Neural cell (in vitro differentiated cells): ENCODE data around the gene LIMS2. TPM values are rescaled to one million over a fixed set of nuclear protein-coding genes. Genes with fewer than 3 reads are reported as not detected.

Experiments
- H2AFZ ChIP-seq: fragments of 200-600, 300-800 bp; sonication (generic), shearing (Covaris generic); 2 replicates; pipeline ENCODE4 v1.6.0; 2014; ENCODE audit warnings: low read depth, mild to moderate bottlenecking, antibody characterized with exemption, low read length, moderate library complexity
- H3F3A ChIP-seq: fragments of 200-600 bp; shearing (Covaris generic); 2 replicates; pipeline ENCODE4 v1.6.1; 2016; ENCODE audit warnings: mild to moderate bottlenecking, moderate library complexity, mixed read lengths, antibody characterized with exemption, low read length; ENCODE audit not compliant: insufficient read depth, poor library complexity, severe bottlenecking
- H3K27ac ChIP-seq: fragments of 200-600, 300-800 bp; sonication (generic), shearing (Covaris generic); 2 replicates; pipeline ENCODE4 v1.5.1; 2014; ENCODE audit warnings: mild to moderate bottlenecking, low read length, moderate library complexity
- H3K27me3 ChIP-seq: fragments of 300-800, 200-600 bp; sonication (generic), shearing (Covaris generic); 2 replicates; pipeline ENCODE4 v1.6.0; 2014; ENCODE audit warnings: mild to moderate bottlenecking, low read depth, low read length, moderate library complexity; ENCODE audit not compliant: insufficient read depth
- H3K36me3 ChIP-seq: fragments of 300-800, 200-600 bp; sonication (generic), shearing (Covaris generic); 2 replicates; pipeline ENCODE4 v1.5.1; 2014; ENCODE audit warnings: mild to moderate bottlenecking, antibody characterized with exemption, low read length, moderate library complexity; ENCODE audit not compliant: insufficient read depth
- H3K4me2 ChIP-seq: fragments of 300-800, 200-600 bp; sonication (generic), shearing (Covaris generic); 2 replicates; pipeline ENCODE4 v1.6.0; 2014; ENCODE audit warnings: mild to moderate bottlenecking, low read length
- H3K4me3 ChIP-seq: fragments of 300-800, 200-600 bp; sonication (generic), shearing (Covaris generic); 2 replicates; pipeline ENCODE4 v1.5.1; 2014; ENCODE audit warnings: mild to moderate bottlenecking, low read length, moderate library complexity
- H3K79me2 ChIP-seq: fragments of 200-600 bp; shearing (Covaris generic); replicated peaks from 2 replicates; pipeline ENCODE4 v1.6.0; 2014; ENCODE audit warnings: mild to moderate bottlenecking, low read length, moderate library complexity; ENCODE audit not compliant: insufficient read depth
- H3K9ac ChIP-seq: fragments of 300-800, 200-600 bp; sonication (generic), shearing (Covaris generic); 2 replicates; pipeline ENCODE4 v1.6.1; 2016; ENCODE audit warnings: mild to moderate bottlenecking, low read length, mixed read lengths
- H3K9me2 ChIP-seq: fragments of 200-600 bp; shearing (Covaris generic); 2 replicates; pipeline ENCODE4 v1.6.1; 2016; ENCODE audit warnings: mild to moderate bottlenecking, low read length, mixed read lengths; ENCODE audit not compliant: insufficient read depth
- H3K9me3 ChIP-seq: fragments of 200-600, 300-800 bp; sonication (generic), shearing (Covaris generic); 2 replicates; pipeline ENCODE4 v1.6.1; 2016; ENCODE audit warnings: mild to moderate bottlenecking, mixed run types, low read length, moderate library complexity, mixed read lengths
- H4K20me1 ChIP-seq: fragments of 200-600 bp; shearing (Covaris generic); 2 replicates; pipeline ENCODE4 v1.6.1; 2016; ENCODE audit warnings: mild to moderate bottlenecking, mixed run types; ENCODE audit not compliant: insufficient read depth
- CTCF ChIP-seq: fragments of 450-650 bp; IDR thresholded peaks from 2 replicates; pipeline ENCODE4 v1.5.1; 2014; ENCODE audit warnings: antibody characterized with exemption, mild to moderate bottlenecking, moderate library complexity; ENCODE audit not compliant: poor library complexity, severe bottlenecking
- EP300 ChIP-seq: fragments of 450-650 bp; conservative IDR thresholded peaks from 2 replicates; pipeline ENCODE4 v1.6.1; 2014; ENCODE audit warnings: antibody characterized with exemption, mild to moderate bottlenecking, moderate library complexity; ENCODE audit not compliant: poor library complexity, severe bottlenecking
- EZH2 ChIP-seq: fragments of 200-600, 300-800 bp; shearing (Covaris generic), sonication (generic); IDR thresholded peaks from 2 replicates; pipeline ENCODE4 v1.6.1; 2014; ENCODE audit warnings: antibody characterized with exemption, low read length, borderline replicate concordance, mild to moderate bottlenecking; ENCODE audit not compliant: insufficient read depth, poor library complexity, severe bottlenecking
- MXI1 ChIP-seq: fragments of 450-650 bp; conservative IDR thresholded peaks from 2 replicates; pipeline ENCODE4 v1.6.1; 2014; ENCODE audit warnings: antibody characterized with exemption, mild to moderate bottlenecking; ENCODE audit not compliant: poor library complexity, severe bottlenecking
- POLR2AphosphoS5 ChIP-seq: IDR thresholded peaks from 2 replicates; pipeline ENCODE4 v1.6.1; 2012
- RAD21 ChIP-seq: fragments of 450-650 bp; conservative IDR thresholded peaks from 2 replicates; pipeline ENCODE4 v1.6.1; 2014; ENCODE audit warnings: antibody characterized with exemption, mild to moderate bottlenecking, moderate library complexity
- SMC3 ChIP-seq: fragments of 450-650 bp; conservative IDR thresholded peaks from 2 replicates; pipeline ENCODE4 v1.6.1; 2014; ENCODE audit warnings: antibody characterized with exemption, mild to moderate bottlenecking, moderate library complexity; ENCODE audit not compliant: poor library complexity
- TAF1 ChIP-seq: IDR thresholded peaks from 2 replicates; pipeline ENCODE4 v1.6.1; 2012; ENCODE audit warnings: low read depth
- polyA plus RNA-seq: library from polyadenylated mRNA; depleted of rRNA; stranded (reverse); fragments of >200 nt; gene quantifications from 2 replicates; pipeline ENCODE4 v1.2.3, GENCODE V29; 2014
- TF ChIP-seq, protein P1 (sequence below): IDR thresholded peaks from 2 replicates; pipeline ENCODE4 v1.6.1; 2012; ENCODE audit warnings: borderline replicate concordance

The LIMS2 gene
- polyA plus RNA-seq, 1 donor from 2014 or later: not detected

DNA sequence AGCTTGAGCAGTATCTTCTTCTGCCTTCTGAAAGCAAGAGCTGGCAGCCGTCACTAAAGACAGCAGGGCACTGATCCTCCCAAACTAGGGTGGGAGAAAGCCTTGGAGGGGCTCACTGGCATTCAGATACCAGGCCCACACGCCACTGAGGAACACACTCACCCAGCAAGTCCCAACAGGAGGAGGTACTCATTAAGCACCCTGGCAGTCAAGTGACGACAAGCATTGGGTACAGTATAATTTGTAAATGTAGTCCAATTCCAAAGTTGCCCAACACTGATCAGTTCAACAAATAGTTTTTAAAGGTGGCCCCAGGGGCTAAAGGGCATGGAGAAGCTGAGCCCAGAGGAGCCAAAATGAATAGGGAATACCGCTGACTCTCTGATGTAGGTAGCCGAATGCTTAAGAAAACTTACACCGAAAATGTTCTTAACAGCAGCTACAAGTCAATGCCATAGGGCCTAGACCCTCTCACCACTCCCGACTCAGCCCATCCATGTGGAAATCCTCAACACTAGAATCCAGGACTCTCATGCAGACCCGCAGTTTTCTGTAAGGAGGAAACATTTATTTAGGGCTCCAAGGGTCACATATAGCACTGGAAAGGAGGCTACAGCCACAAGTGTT lies 9.9 kb downstream of the LIMS2 start:
- Histone ChIP-seq H3K27me3 (peaks cover 26% of the 10 kb centered on the region), H3K9me3 (no peaks in the 10 kb centered on the region), H2AFZ (no peak overlapping the region), H3K79me2 (no peaks in the 10 kb centered on the region), H3K4me3 (no peak overlapping the region), H3K27ac (no peak overlapping the region), H3F3A (no peaks in the 10 kb centered on the region), H3K9ac (no peak overlapping the region), H3K4me2 (no peak overlapping the region), H4K20me1 (no peaks in the 10 kb centered on the region), H3K9me2 (no peaks in the 10 kb centered on the region), H3K36me3 (no peaks in the 10 kb centered on the region)
- no peak for TF ChIP-seq MXI1
- no peak for TF ChIP-seq RAD21
- no peak for TF ChIP-seq TAF1
- TF ChIP-seq POLR2AphosphoS5: no peak
- no peak for TF ChIP-seq SMC3
- TF ChIP-seq, protein P1, sequence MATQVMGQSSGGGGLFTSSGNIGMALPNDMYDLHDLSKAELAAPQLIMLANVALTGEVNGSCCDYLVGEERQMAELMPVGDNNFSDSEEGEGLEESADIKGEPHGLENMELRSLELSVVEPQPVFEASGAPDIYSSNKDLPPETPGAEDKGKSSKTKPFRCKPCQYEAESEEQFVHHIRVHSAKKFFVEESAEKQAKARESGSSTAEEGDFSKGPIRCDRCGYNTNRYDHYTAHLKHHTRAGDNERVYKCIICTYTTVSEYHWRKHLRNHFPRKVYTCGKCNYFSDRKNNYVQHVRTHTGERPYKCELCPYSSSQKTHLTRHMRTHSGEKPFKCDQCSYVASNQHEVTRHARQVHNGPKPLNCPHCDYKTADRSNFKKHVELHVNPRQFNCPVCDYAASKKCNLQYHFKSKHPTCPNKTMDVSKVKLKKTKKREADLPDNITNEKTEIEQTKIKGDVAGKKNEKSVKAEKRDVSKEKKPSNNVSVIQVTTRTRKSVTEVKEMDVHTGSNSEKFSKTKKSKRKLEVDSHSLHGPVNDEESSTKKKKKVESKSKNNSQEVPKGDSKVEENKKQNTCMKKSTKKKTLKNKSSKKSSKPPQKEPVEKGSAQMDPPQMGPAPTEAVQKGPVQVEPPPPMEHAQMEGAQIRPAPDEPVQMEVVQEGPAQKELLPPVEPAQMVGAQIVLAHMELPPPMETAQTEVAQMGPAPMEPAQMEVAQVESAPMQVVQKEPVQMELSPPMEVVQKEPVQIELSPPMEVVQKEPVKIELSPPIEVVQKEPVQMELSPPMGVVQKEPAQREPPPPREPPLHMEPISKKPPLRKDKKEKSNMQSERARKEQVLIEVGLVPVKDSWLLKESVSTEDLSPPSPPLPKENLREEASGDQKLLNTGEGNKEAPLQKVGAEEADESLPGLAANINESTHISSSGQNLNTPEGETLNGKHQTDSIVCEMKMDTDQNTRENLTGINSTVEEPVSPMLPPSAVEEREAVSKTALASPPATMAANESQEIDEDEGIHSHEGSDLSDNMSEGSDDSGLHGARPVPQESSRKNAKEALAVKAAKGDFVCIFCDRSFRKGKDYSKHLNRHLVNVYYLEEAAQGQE: no peak
- TF ChIP-seq EP300: no peak
- TF ChIP-seq EZH2: no peak
- no peak for TF ChIP-seq CTCF

GRCh38 chr2:127664895-127665225 lies 10.5 kb downstream of the LIMS2 start:
- no peaks in the 10 kb centered on the region for H3K36me3 ChIP-seq
- H3K27ac ChIP-seq: no peak overlapping the region
- no peak overlapping the region for H3K4me2 ChIP-seq
- no peak for TF ChIP-seq TAF1
- no peak for TF ChIP-seq CTCF
- TF ChIP-seq EZH2: no peak
- TF ChIP-seq EP300: no peak
- TF ChIP-seq, protein P1: no peak
- no peak for TF ChIP-seq RAD21
- no peak for TF ChIP-seq SMC3
- TF ChIP-seq MXI1: no peak
- no peak for TF ChIP-seq POLR2AphosphoS5
- no peaks in the 10 kb centered on the region for H4K20me1 ChIP-seq
- no peaks in the 10 kb centered on the region for H3K9me2 ChIP-seq
- H3K9me3 ChIP-seq: no peaks in the 10 kb centered on the region
- no peak overlapping the region for H3K9ac ChIP-seq
- no peak overlapping the region for H3K4me3 ChIP-seq
- no peaks in the 10 kb centered on the region for H3F3A ChIP-seq
- peaks cover 26% of the 10 kb centered on the region for H3K27me3 ChIP-seq
- no peak overlapping the region for H2AFZ ChIP-seq
- H3K79me2 ChIP-seq: no peaks in the 10 kb centered on the region
